ENCODE measurements around the gene CCER1. TPM values are rescaled to one million over a fixed set of nuclear protein-coding genes. Genes with fewer than 3 reads are reported as not detected.

The CCER1 gene
- polyA plus RNA-seq, 1 of the 3 experiments (the other 2 are of a cell fraction), result not detected

DNA sequence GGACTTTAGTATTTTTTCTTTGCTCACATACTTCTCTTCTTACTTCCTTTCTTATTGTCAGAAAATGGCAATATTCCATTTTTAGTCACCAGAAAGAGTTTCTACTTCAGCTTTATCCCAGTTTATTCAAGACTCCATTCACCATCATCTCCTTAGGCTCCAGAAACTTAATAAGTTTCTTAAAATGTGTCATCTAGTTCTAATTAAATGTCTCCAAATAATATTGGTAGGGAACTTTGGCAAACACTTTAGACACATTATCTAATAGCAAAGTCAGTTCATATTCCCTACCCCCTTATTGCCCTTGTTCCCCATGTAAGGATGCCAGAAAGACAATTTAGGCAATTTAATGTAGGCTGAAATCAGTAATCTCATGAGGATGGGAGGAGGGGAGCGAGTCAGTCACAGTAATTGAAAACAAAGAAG lies 34.7 kb upstream of the CCER1 start:
- DNase-seq, result no peak
- Histone ChIP-seq H4K20me1 (ENCODE audit: insufficient read depth) (no peaks in the 10 kb centered on the region), H2AFZ (ENCODE audit: low read depth) (no peak overlapping the region), H3K27ac (ENCODE audit: low read depth in 2 of 2, low read length in 1 of 2) (no peak overlapping the region), H3F3A (replicated peaks; ENCODE audit: insufficient read depth) (no peaks in the 10 kb centered on the region), H3K79me2 (ENCODE audit: insufficient read depth) (no peaks in the 10 kb centered on the region), H3K27me3 (ENCODE audit: insufficient read depth) (no peaks in the 10 kb centered on the region), H3K4me3 (ENCODE audit: low read depth in 2 of 2, low read length in 1 of 2) (no peak overlapping the region), H3K36me3 (replicated peaks in 1 of 2; ENCODE audit: control insufficient read depth in 1 of 2, insufficient read depth in 2 of 2, low read length in 1 of 2) (no peaks in the 10 kb centered on the region), H3K9me2 (no peaks in the 10 kb centered on the region), H3K9ac (no peak overlapping the region), H3K4me1 (ENCODE audit: control insufficient read depth in 1 of 2, insufficient read depth in 2 of 2, low read depth in 1 of 2, low read length in 1 of 2) (no peaks in the 10 kb centered on the region), H3K4me2 (no peak overlapping the region), H3K9me3 (no peaks in the 10 kb centered on the region)
- POLR2A ChIA-PET, result no interaction called here
- TF ChIP-seq, protein P1, sequence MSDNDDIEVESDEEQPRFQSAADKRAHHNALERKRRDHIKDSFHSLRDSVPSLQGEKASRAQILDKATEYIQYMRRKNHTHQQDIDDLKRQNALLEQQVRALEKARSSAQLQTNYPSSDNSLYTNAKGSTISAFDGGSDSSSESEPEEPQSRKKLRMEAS (IDR thresholded peaks at IDR 0.05; ENCODE audit: low read depth), result no peak
- TF ChIP-seq MEF2A (IDR thresholded peaks at IDR 0.05; ENCODE audit: borderline replicate concordance, low read depth) (no peak), RAD21 (IDR thresholded peaks at IDR 0.05; ENCODE audit: low read length) (no peak), USF1 (IDR thresholded peaks at IDR 0.05; ENCODE audit: borderline replicate concordance, low read depth) (no peak), FOXM1 (IDR thresholded peaks at IDR 0.05; ENCODE audit: low read depth) (no peak), SIN3A (IDR thresholded peaks at IDR 0.05; ENCODE audit: borderline replicate concordance, low read depth, low read length) (no peak), CTCF (IDR thresholded peaks at IDR 0.05) (no peak), RCOR1 (IDR thresholded peaks at IDR 0.05; ENCODE audit: low read length) (no peak)
- CTCF ChIA-PET, result interaction anchor here (1.0 kb wide), 1 partner anchor 10 kb away, joined by 4 read pairs; no protein-coding TSS in a partner anchor
- WGBS (ENCODE audit: low lambda C conversion rate), result 88% methylated on average over 1 of the region's 1 CpG

DNA sequence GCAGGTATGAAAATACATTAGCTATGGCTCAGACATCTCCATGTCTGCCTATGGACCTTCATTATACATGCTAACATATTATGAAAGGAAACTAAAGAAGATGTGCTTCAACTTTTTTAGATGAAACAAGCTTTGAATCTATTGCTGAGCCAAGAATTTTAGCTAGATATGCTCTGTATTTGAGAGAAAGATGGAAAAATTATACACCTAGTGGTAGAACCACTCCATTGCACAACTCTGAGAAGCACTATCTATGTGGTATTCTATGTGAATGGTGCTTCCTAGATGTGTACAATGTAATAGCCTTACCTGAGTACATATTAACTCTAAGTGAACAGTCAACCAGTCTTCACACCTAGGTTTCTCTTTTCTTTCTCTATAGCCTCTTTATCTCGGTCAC lies 32.5 kb upstream of the CCER1 start:
- Histone ChIP-seq H2AFZ (ENCODE audit: low read depth) (no peak overlapping the region), H3K79me2 (ENCODE audit: insufficient read depth) (no peaks in the 10 kb centered on the region), H3K4me2 (no peak overlapping the region), H3K9me2 (no peaks in the 10 kb centered on the region), H3K9ac (no peak overlapping the region), H4K20me1 (ENCODE audit: insufficient read depth) (no peaks in the 10 kb centered on the region), H3F3A (replicated peaks; ENCODE audit: insufficient read depth) (no peaks in the 10 kb centered on the region), H3K36me3 (replicated peaks in 1 of 2; ENCODE audit: control insufficient read depth in 1 of 2, insufficient read depth in 2 of 2, low read length in 1 of 2) (no peaks in the 10 kb centered on the region), H3K27ac (ENCODE audit: low read depth in 2 of 2, low read length in 1 of 2) (no peak overlapping the region), H3K27me3 (ENCODE audit: insufficient read depth) (no peaks in the 10 kb centered on the region), H3K9me3 (no peaks in the 10 kb centered on the region), H3K4me3 (ENCODE audit: low read depth in 2 of 2, low read length in 1 of 2) (no peak overlapping the region), H3K4me1 (ENCODE audit: control insufficient read depth in 1 of 2, insufficient read depth in 2 of 2, low read depth in 1 of 2, low read length in 1 of 2) (no peaks in the 10 kb centered on the region)
- TF ChIP-seq PBX3 (IDR thresholded peaks at IDR 0.05) (no peak), CTCF (IDR thresholded peaks at IDR 0.05) (peak; percentile 19; the same call in 1 of the 2 replicates), ELF1 (IDR thresholded peaks at IDR 0.05) (no peak), RXRA (IDR thresholded peaks at IDR 0.05; ENCODE audit: borderline replicate concordance, low read depth) (no peak)
- POLR2A ChIA-PET, result no interaction called here
- WGBS (ENCODE audit: low lambda C conversion rate), result 67% methylated on average over 1 of the region's 1 CpG
- CTCF ChIA-PET, result interaction anchor here (0.6 to 3.8 kb wide), 5 partner anchors 9 to 368 kb away, joined by 3 to 11 read pairs (median 3); partner anchors contain the start of gene LUM
- DNase-seq, result no peak

All from SK-N-SH (cell line).